GM23338 (cell line): ENCODE measurements around the gene METAP1D. TPM values are rescaled to one million over a fixed set of nuclear protein-coding genes. Genes with fewer than 3 reads are reported as not detected.

Experiments
- ATAC-seq: fragments of 200-7000 bp; cut with Tn5 transposase; 3 replicates; pipeline ENCODE4 v1.9.1; 2020
- DNase-seq: peaks from one replicate; pipeline ENCODE4 v3.0.0-alpha.2; 2015; ENCODE audit warnings: low spot score
- H2AFZ ChIP-seq: fragments of 200-600 bp; sonication (generic); 2 replicates; pipeline ENCODE4 v1.8.0; 2016; ENCODE audit warnings: antibody characterized with exemption, mild to moderate bottlenecking, moderate library complexity
- H3F3A ChIP-seq: fragments of 200-600 bp; sonication (generic); replicated peaks from 2 replicates; pipeline ENCODE4 v1.8.0; 2017; ENCODE audit warnings: antibody characterized with exemption, mixed run types, low read depth
- H3K27ac ChIP-seq: fragments of 200-600 bp; sonication (generic); 2 replicates; pipeline ENCODE4 v1.6.1; 2016; ENCODE audit warnings: low read depth
- H3K27me3 ChIP-seq: fragments of 200-600 bp; sonication (generic); 2 replicates; pipeline ENCODE4 v1.8.0; 2016; ENCODE audit warnings: mild to moderate bottlenecking, mixed run types, moderate library complexity; ENCODE audit not compliant: insufficient read depth
- H3K36me3 ChIP-seq: fragments of 200-600 bp; sonication (generic); 2 replicates; pipeline ENCODE4 v1.8.0; 2016; ENCODE audit warnings: mild to moderate bottlenecking; ENCODE audit not compliant: insufficient read depth
- H3K4me1 ChIP-seq: fragments of 200-600 bp; sonication (generic); 2 replicates; pipeline ENCODE4 v1.8.0; 2016; ENCODE audit warnings: mild to moderate bottlenecking, moderate library complexity; ENCODE audit not compliant: insufficient read depth
- H3K4me2 ChIP-seq: fragments of 200-600 bp; sonication (generic); 2 replicates; pipeline ENCODE4 v1.7.1; 2017; ENCODE audit warnings: mixed run types
- H3K4me3 ChIP-seq: fragments of 200-600 bp; sonication (generic); 2 replicates; pipeline ENCODE4 v1.6.1; 2016; ENCODE audit warnings: mixed run types
- H3K79me2 ChIP-seq: fragments of 200-600 bp; sonication (generic); replicated peaks from 2 replicates; pipeline ENCODE4 v1.8.0; 2017; ENCODE audit warnings: mild to moderate bottlenecking; ENCODE audit not compliant: insufficient read depth
- H3K9me2 ChIP-seq: fragments of 200-600 bp; sonication (generic); 2 replicates; pipeline ENCODE4 v1.8.0; 2017; ENCODE audit not compliant: insufficient read depth
- H4K20me1 ChIP-seq: fragments of 200-600 bp; sonication (generic); replicated peaks from 2 replicates; pipeline ENCODE4 v1.8.0; 2017; ENCODE audit warnings: mild to moderate bottlenecking; ENCODE audit not compliant: insufficient read depth
- H3K27ac Mint-ChIP-seq: 2 replicates; pipeline ENCODE4 v1.8.0; 2020; ENCODE audit warnings: inconsistent platforms, mild to moderate bottlenecking, moderate library complexity, mixed read lengths
- H3K27me3 Mint-ChIP-seq: 3 replicates; pipeline ENCODE4 v1.8.0; 2022; ENCODE audit warnings: low read depth, mild to moderate bottlenecking, moderate library complexity, mixed read lengths, inconsistent platforms; ENCODE audit not compliant: insufficient read depth, poor library complexity
- H3K36me3 Mint-ChIP-seq: 3 replicates; pipeline ENCODE4 v1.8.0; 2021; ENCODE audit warnings: low read depth, mild to moderate bottlenecking, inconsistent platforms, moderate library complexity, mixed read lengths
- H3K4me1 Mint-ChIP-seq: 3 replicates; pipeline ENCODE4 v1.8.0; 2020; ENCODE audit warnings: mild to moderate bottlenecking, inconsistent platforms, mixed read lengths
- H3K4me3 Mint-ChIP-seq: 3 replicates; pipeline ENCODE4 v1.8.0; 2021; ENCODE audit warnings: moderate library complexity, mild to moderate bottlenecking, inconsistent platforms, mixed read lengths
- H3K9me3 Mint-ChIP-seq: 3 replicates; pipeline ENCODE4 v1.8.0; 2020; ENCODE audit warnings: moderate library complexity, mild to moderate bottlenecking, inconsistent platforms, mixed read lengths
- CREB1 ChIP-seq: fragments of 250-450 bp; sonication (Bioruptor Pico); IDR thresholded peaks from 2 replicates; pipeline ENCODE4 v1.5.0; 2020; ENCODE audit warnings: low read depth, mild to moderate bottlenecking, moderate library complexity
- CTCF ChIP-seq, 2 experiments: fragments of 200-600 bp in 1 of 2; sonication (generic) in 1 of 2; conservative IDR thresholded peaks; 2 replicates each; pipeline versions ENCODE4 v1.5.1 to v1.6.1; 2016 to 2017; ENCODE audit warnings: antibody characterized with exemption in 2 of 2, low read depth in 2 of 2, mild to moderate bottlenecking in 2 of 2, moderate library complexity in 1 of 2
- ETS1 ChIP-seq: IDR thresholded peaks from 2 replicates; pipeline ENCODE4 v1.6.1; 2016; ENCODE audit warnings: antibody characterized with exemption
- EZH2 ChIP-seq: fragments of 200-600 bp; sonication (generic); IDR thresholded peaks from one replicate; pipeline ENCODE4 v1.8.0; 2017; ENCODE audit warnings: antibody characterized with exemption, mild to moderate bottlenecking, low read depth; ENCODE audit not compliant: unreplicated experiment
- EZH2phosphoT487 ChIP-seq: fragments of 200-600 bp; sonication (generic); IDR thresholded peaks from one replicate; pipeline ENCODE4 v1.8.1; 2018; ENCODE audit warnings: antibody characterized with exemption; ENCODE audit not compliant: unreplicated experiment
- JUNB ChIP-seq: IDR thresholded peaks from one replicate; pipeline ENCODE4 v1.6.1; 2016; ENCODE audit warnings: antibody characterized with exemption; ENCODE audit not compliant: unreplicated experiment
- NANOG ChIP-seq: IDR thresholded peaks from 2 replicates; pipeline ENCODE4 v1.6.1; 2016; ENCODE audit warnings: antibody characterized with exemption, borderline replicate concordance
- POLR2AphosphoS5 ChIP-seq: IDR thresholded peaks from 2 replicates; pipeline ENCODE4 v1.6.1; 2016; ENCODE audit warnings: antibody characterized with exemption, low read depth
- REST ChIP-seq: IDR thresholded peaks from one replicate; pipeline ENCODE4 v1.6.1; 2018; ENCODE audit warnings: antibody characterized with exemption; ENCODE audit not compliant: unreplicated experiment
- STAT1 ChIP-seq: IDR thresholded peaks from one replicate; pipeline ENCODE4 v1.6.1; 2016; ENCODE audit warnings: antibody characterized with exemption; ENCODE audit not compliant: unreplicated experiment
- ZNF114 ChIP-seq: fragments of 250-450 bp; sonication (Bioruptor Pico); IDR thresholded peaks from 2 replicates; pipeline ENCODE4 v1.5.0; 2020; ENCODE audit warnings: mild to moderate bottlenecking, moderate library complexity
- ZNF331 ChIP-seq: fragments of 250-450 bp; sonication (Bioruptor Pico); IDR thresholded peaks from 2 replicates; pipeline ENCODE4 v1.5.0; 2020; ENCODE audit warnings: low read depth, mild to moderate bottlenecking, moderate library complexity
- polyA plus RNA-seq: library from polyadenylated mRNA; unstranded; fragments of >200 nt; fragmentation: Nextera tagmentation; extraction: Ambion mirVana; gene quantifications from 2 replicates; pipeline ENCODE4 v1.2.1, GENCODE V29; 2016
- total RNA-seq: library from RNA; depleted of rRNA; stranded (reverse); fragments of >200 nt; shearing (Covaris generic); gene quantifications from 2 replicates; pipeline ENCODE4 v1.2.3, GENCODE V29; 2014

Gene METAP1D
- total and polyA plus RNA-seq, 2 experiments from 2014 or later: 12.8 to 15.5 TPM

GRCh38 chr2:171968509-171968908 lies 31.2 kb upstream of the METAP1D start (continued):
- TF ChIP-seq CTCF (conservative IDR thresholded peaks at IDR 0.05; ENCODE audit: low read depth in 2 of 2) (no peak), ZNF331 (CRISPR knock-in tag) (no peak), STAT1 (no peak), NANOG (no peak), JUNB (no peak), EZH2 (no peak), POLR2AphosphoS5 (no peak), CREB1 (CRISPR knock-in tag) (no peak), ZNF114 (CRISPR knock-in tag) (no peak), EZH2phosphoT487 (no peak)

- Histone ChIP-seq H3F3A (no peaks in the 10 kb centered on the region), H3K4me3 (no peak overlapping the region), H4K20me1 (no peaks in the 10 kb centered on the region), H3K9me2 (no peaks in the 10 kb centered on the region), H3K4me1 (no peaks in the 10 kb centered on the region), H3K27me3 (no peaks in the 10 kb centered on the region), H3K4me2 (no peak overlapping the region), H2AFZ (no peak overlapping the region), H3K27ac (no peak overlapping the region), H3K79me2 (no peaks in the 10 kb centered on the region), H3K36me3 (peaks cover 5% of the 10 kb centered on the region; the same call in 1 of the 2 replicates)
- no peak for DNase-seq
- no peak overlapping the region for H3K4me3 Mint-ChIP-seq
- H3K27ac Mint-ChIP-seq: no peak overlapping the region
- H3K36me3 Mint-ChIP-seq: peaks cover 26% of the 10 kb centered on the region
- H3K4me1 Mint-ChIP-seq: no peaks in the 10 kb centered on the region
- H3K9me3 Mint-ChIP-seq: no peaks in the 10 kb centered on the region
- no peak for ATAC-seq
- H3K27me3 Mint-ChIP-seq: no peaks in the 10 kb centered on the region
- no peak for TF ChIP-seq REST
- no peak for TF ChIP-seq CTCF (conservative IDR thresholded peaks at IDR 0.05; ENCODE audit: low read depth in 2 of 2)
- TF ChIP-seq NANOG: no peak
- no peak for TF ChIP-seq POLR2AphosphoS5
- TF ChIP-seq ZNF114 (CRISPR knock-in tag): no peak
- no peak for TF ChIP-seq EZH2phosphoT487
- TF ChIP-seq STAT1: no peak
- TF ChIP-seq ETS1: no peak
- no peak for TF ChIP-seq JUNB
- no peak for TF ChIP-seq ZNF331 (CRISPR knock-in tag)
- TF ChIP-seq CREB1 (CRISPR knock-in tag): no peak
Measured at GRCh38 chr2:171972329-171972982, 27.3 kb upstream of the METAP1D start.
